GM23248 (cell line): ENCODE results near the gene TLE5. TPM values are rescaled to one million over a fixed set of nuclear protein-coding genes. Genes with fewer than 3 reads are reported as not detected.
"Not testable (repeated sequence)": the region's sequence is repeated elsewhere in the genome, so short reads cannot be mapped to it uniquely, and the experiment has no call there.

Experiments
- DNase-seq: peaks from one replicate; pipeline ENCODE4 v3.0.0-alpha.2; 2015
- H2AFZ ChIP-seq: fragments of 200-600 bp; sonication (generic); 2 replicates; pipeline ENCODE4 v1.6.1; 2016; ENCODE audit warnings: antibody characterized with exemption
- H3F3A ChIP-seq: fragments of 200-600 bp; sonication (generic); 2 replicates; pipeline ENCODE4 v1.6.1; 2016; ENCODE audit warnings: mild to moderate bottlenecking, antibody characterized with exemption, mixed run types; ENCODE audit not compliant: insufficient read depth
- H3K27ac ChIP-seq: fragments of 200-600 bp; sonication (generic); 2 replicates; pipeline ENCODE4 v1.5.1; 2016; ENCODE audit warnings: mild to moderate bottlenecking
- H3K27me3 ChIP-seq: fragments of 200-600 bp; sonication (generic); replicated peaks from 2 replicates; pipeline ENCODE4 v1.6.1; 2016; ENCODE audit warnings: mild to moderate bottlenecking; ENCODE audit not compliant: insufficient read depth
- H3K36me3 ChIP-seq: fragments of 200-600 bp; sonication (generic); 2 replicates; pipeline ENCODE4 v1.6.1; 2016; ENCODE audit warnings: low read depth, mild to moderate bottlenecking
- H3K4me1 ChIP-seq: fragments of 200-600 bp; sonication (generic); 2 replicates; pipeline ENCODE4 v1.6.1; 2016; ENCODE audit warnings: mild to moderate bottlenecking; ENCODE audit not compliant: insufficient read depth
- H3K4me2 ChIP-seq: fragments of 200-600 bp; sonication (generic); one replicate; pipeline ENCODE4 v1.6.1; 2016; ENCODE audit warnings: mild to moderate bottlenecking; ENCODE audit not compliant: unreplicated experiment
- H3K4me3 ChIP-seq: fragments of 200-600 bp; sonication (generic); 2 replicates; pipeline ENCODE4 v1.5.1; 2016; ENCODE audit warnings: mild to moderate bottlenecking
- H3K79me2 ChIP-seq: fragments of 200-600 bp; sonication (generic); 2 replicates; pipeline ENCODE4 v1.6.1; 2016; ENCODE audit warnings: mild to moderate bottlenecking; ENCODE audit not compliant: insufficient read depth
- H3K9ac ChIP-seq: fragments of 200-600 bp; sonication (generic); 2 replicates; pipeline ENCODE4 v1.6.1; 2016; ENCODE audit warnings: mild to moderate bottlenecking
- H3K9me2 ChIP-seq: fragments of 200-600 bp; sonication (generic); 2 replicates; pipeline ENCODE4 v1.6.1; 2016; ENCODE audit warnings: mixed run types, mild to moderate bottlenecking, moderate library complexity; ENCODE audit not compliant: insufficient read depth
- H3K9me3 ChIP-seq: fragments of 200-600 bp; sonication (generic); one replicate; pipeline ENCODE4 v1.6.1; 2017; ENCODE audit warnings: low read depth
- H4K20me1 ChIP-seq: fragments of 200-600 bp; sonication (generic); 2 replicates; pipeline ENCODE4 v1.6.0; 2016; ENCODE audit not compliant: insufficient read depth
- EZH2 ChIP-seq: fragments of 200-600 bp; sonication (generic); IDR thresholded peaks from 2 replicates; pipeline ENCODE4 v1.6.1; 2018; ENCODE audit warnings: antibody characterized with exemption, mild to moderate bottlenecking; ENCODE audit not compliant: insufficient read depth, poor library complexity, severe bottlenecking
- EZH2phosphoT487 ChIP-seq: fragments of 200-600 bp; sonication (generic); IDR thresholded peaks from 2 replicates; pipeline ENCODE4 v1.6.1; 2018; ENCODE audit warnings: antibody characterized with exemption, moderate library complexity, mild to moderate bottlenecking, low read depth; ENCODE audit not compliant: insufficient read depth
- WGBS, 2 experiments: methylation state at CpG; one replicate each; pipeline ENCODE4 v1.1.6; 2015 to 2017; ENCODE audit warnings: low lambda C conversion rate in 2 of 2, low coverage in 1 of 2; ENCODE audit errors: missing lambda C conversion rate in 2 of 2; 5-methylcytosine and 5-hydroxymethylcytosine counted together
- in situ Hi-C: fragments of 300-500 bp; cut with MboI; formaldehyde crosslinking; loops from 2 replicates; pipeline ENCODE4 v1.15.0; 2020
- polyA plus RNA-seq: library from polyadenylated mRNA; unstranded; fragments of >200 nt; fragmentation: Nextera tagmentation; extraction: Ambion mirVana; gene quantifications from 2 replicates; pipeline ENCODE4 v1.2.1, GENCODE V29; 2016
- total RNA-seq: library from RNA; depleted of rRNA; stranded (reverse); fragments of >200 nt; shearing (Covaris generic); gene quantifications from 2 replicates; pipeline ENCODE4 v1.2.3, GENCODE V29; 2014

Gene TLE5
- total and polyA plus RNA-seq, 2 experiments from 2014 or later = 133 to 337 TPM

DNA sequence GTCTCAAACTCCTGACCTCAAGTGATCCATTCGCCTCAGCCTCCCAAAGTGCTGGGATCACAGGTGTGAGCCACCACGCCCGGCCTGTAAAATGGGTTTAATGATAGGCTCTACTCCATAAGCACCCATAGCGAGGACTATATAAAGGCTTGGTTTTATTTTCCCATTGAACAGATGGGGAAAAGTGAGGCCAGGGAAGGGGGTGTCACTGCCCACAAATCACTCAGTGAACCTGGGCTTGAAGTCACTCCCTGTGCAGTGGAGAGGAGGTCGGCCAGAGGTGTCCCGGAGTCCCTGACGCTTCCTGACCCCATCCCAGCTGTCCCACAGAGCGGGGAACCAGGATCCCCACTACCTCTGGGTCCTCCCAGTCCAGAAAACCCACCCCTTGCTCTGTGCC, 48.2 kb downstream of the TLE5 start:
- no peaks in the 10 kb centered on the region for H3K36me3 ChIP-seq
- in situ Hi-C loops = no loop called here
- H4K20me1 ChIP-seq = no peaks in the 10 kb centered on the region
- WGBS, 2 experiments = 96 to 98% methylated on average over 8 of the region's 8 CpGs
- H3F3A ChIP-seq = no peaks in the 10 kb centered on the region
- no peak overlapping the region for H2AFZ ChIP-seq
- TF ChIP-seq EZH2 (no peak), EZH2phosphoT487 (no peak)
- H3K27ac ChIP-seq = no peak overlapping the region
- no peaks in the 10 kb centered on the region for H3K4me1 ChIP-seq
- no peak for DNase-seq
- no peaks in the 10 kb centered on the region for H3K9me3 ChIP-seq
- H3K9me2 ChIP-seq = no peaks in the 10 kb centered on the region
- no peaks in the 10 kb centered on the region for H3K27me3 ChIP-seq
- H3K4me2 ChIP-seq = no peak overlapping the region
- no peaks in the 10 kb centered on the region for H3K79me2 ChIP-seq
- H3K4me3 ChIP-seq = no peak overlapping the region
- H3K9ac ChIP-seq = no peak overlapping the region

DNA sequence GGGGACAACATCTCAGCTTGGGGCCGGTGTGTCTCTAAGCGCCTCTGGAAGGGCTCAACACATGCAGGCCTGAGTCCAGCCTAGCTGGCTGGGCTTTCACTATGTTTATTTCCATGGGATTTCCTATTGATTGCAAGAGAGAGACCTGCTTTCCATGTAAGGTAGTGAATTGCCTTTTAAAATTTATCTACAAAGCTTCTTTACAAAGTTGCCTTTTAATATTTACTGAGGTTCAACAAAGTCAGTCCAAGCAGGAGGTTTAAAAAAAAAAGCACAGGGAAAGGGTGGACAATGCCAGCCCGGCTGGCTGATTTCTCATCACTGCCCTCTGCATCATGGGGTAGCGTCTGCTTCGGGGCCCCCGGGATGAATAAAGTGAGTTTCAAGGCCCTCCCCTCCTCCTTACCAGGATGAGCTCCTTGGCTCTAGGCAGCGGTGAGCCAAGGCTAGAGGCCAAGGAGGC, 49.0 kb downstream of the TLE5 start:
- H3K79me2 ChIP-seq = no peaks in the 10 kb centered on the region
- no peaks in the 10 kb centered on the region for H3K9me3 ChIP-seq
- H2AFZ ChIP-seq = no peak overlapping the region
- H3F3A ChIP-seq = no peaks in the 10 kb centered on the region
- no peak for TF ChIP-seq EZH2phosphoT487
- no peak for TF ChIP-seq EZH2
- no peak overlapping the region for H3K9ac ChIP-seq
- no peaks in the 10 kb centered on the region for H3K27me3 ChIP-seq
- DNase-seq = no peak
- H3K9me2 ChIP-seq = no peaks in the 10 kb centered on the region
- H3K36me3 ChIP-seq = no peaks in the 10 kb centered on the region
- no peaks in the 10 kb centered on the region for H3K4me1 ChIP-seq
- no peaks in the 10 kb centered on the region for H4K20me1 ChIP-seq
- H3K27ac ChIP-seq = no peak overlapping the region
- in situ Hi-C loops = no loop called here
- H3K4me2 ChIP-seq = no peak overlapping the region
- H3K4me3 ChIP-seq = no peak overlapping the region
- 85 to 86% methylated on average over 7 of the region's 7 CpGs for WGBS, 2 experiments

DNA sequence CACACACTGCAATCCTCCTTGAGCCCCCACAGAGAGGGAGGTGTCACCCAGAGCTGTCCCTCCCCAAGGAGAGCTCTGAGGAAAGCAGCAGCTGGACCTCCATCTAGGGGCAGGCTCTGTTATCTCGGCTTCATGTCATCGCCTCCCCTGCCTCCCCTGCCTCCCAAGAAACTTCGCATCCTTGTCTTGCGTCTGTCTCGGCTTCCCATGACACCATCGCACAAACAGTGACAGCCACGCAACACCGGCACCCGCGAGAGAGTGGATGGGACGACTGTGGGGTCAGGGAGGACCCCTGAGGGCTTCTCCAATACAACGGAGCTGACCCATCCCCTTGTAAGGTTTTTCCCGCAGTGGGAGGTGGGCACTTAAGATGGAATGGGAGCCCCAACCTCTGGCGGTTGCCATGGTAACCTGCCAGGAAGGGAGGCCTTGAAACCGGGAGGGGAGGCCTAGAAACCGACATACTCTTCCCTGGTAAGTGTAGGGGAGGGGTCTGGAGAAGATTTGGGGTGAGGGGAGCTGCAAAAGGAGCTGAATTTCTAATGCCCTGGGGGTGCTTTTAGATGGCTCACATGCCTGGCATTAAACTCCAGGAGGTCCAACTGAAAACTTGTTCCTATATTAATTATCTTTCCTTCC, 49.6 kb downstream of the TLE5 start:
- Histone ChIP-seq H3K4me1 (no peaks in the 10 kb centered on the region), H3K9me3 (no peaks in the 10 kb centered on the region), H3K9me2 (no peaks in the 10 kb centered on the region), H2AFZ (no peak overlapping the region), H3K36me3 (no peaks in the 10 kb centered on the region), H4K20me1 (no peaks in the 10 kb centered on the region), H3K9ac (no peak overlapping the region), H3K79me2 (no peaks in the 10 kb centered on the region), H3K27me3 (no peaks in the 10 kb centered on the region), H3K4me2 (no peak overlapping the region), H3K27ac (no peak overlapping the region), H3F3A (no peaks in the 10 kb centered on the region), H3K4me3 (no peak overlapping the region)
- in situ Hi-C loops = no loop called here
- DNase-seq = no peak
- no peak for TF ChIP-seq EZH2phosphoT487
- no peak for TF ChIP-seq EZH2
- WGBS, 2 experiments = 82 to 83% methylated on average over 16 of the region's 16 CpGs

DNA sequence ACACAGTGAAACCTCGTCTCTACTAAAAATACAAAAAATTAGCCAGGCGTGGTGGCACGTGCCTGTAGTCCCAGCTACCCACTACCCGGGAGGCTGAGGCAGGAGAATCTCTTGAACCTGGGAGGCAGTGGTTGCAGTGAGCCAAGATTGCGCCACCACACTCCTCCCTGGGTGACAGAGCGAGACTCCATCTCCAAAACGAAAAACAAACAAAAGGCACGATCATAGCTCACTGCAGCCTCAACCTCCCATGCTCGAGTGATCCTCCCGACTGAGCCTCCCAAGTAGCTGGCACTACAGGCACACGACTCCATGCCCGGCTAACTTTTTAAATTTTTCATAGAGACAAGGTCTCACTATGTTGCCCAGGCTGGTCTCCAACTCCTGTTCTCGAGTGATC, 50.2 kb downstream of the TLE5 start:
- H3K4me2 ChIP-seq, H3F3A ChIP-seq, in situ Hi-C loops, H3K27me3 ChIP-seq, H3K79me2 ChIP-seq, H2AFZ ChIP-seq, H3K9me2 ChIP-seq, H3K9ac ChIP-seq, H3K27ac ChIP-seq, H3K4me1 ChIP-seq, H3K36me3 ChIP-seq, H3K4me3 ChIP-seq, DNase-seq, H4K20me1 ChIP-seq, H3K9me3 ChIP-seq: not testable (repeated sequence)
- 84% methylated on average over 13 of the region's 13 CpGs for WGBS, 2 experiments

DNA sequence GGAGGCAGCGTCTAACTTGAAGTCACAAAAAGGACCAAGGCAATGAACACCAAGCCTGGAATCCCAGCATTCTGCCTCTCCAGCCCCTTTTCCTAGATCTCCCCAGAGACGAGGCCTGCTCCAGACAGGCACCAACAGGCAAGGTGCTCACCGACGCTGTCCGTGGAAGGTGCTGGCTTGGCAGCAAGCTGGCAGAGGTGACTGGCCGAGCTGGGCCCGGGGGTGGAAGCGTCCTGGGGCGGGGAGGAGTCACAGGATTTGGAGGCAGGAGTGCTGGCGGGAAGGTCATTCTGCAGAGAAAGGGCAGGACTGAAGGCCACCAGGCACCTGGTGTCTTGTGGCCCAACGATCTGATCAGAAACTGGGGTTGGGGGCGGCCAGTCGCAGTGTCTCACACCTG, 51.4 kb downstream of the TLE5 start:
- 87 to 91% methylated on average over 13 of the region's 13 CpGs for WGBS, 2 experiments
- Histone ChIP-seq H4K20me1 (no peaks in the 10 kb centered on the region), H3K36me3 (no peaks in the 10 kb centered on the region), H3F3A (no peaks in the 10 kb centered on the region), H3K9me3 (no peaks in the 10 kb centered on the region), H3K4me2 (no peak overlapping the region), H3K9ac (no peak overlapping the region), H3K4me1 (no peaks in the 10 kb centered on the region), H3K79me2 (no peaks in the 10 kb centered on the region), H3K27me3 (no peaks in the 10 kb centered on the region), H3K4me3 (no peak overlapping the region), H2AFZ (no peak overlapping the region), H3K27ac (no peak overlapping the region), H3K9me2 (no peaks in the 10 kb centered on the region)
- in situ Hi-C loops = no loop called here
- TF ChIP-seq EZH2 = no peak
- no peak for TF ChIP-seq EZH2phosphoT487
- no peak for DNase-seq
